Glutamatergic neuron (in vitro differentiated cells): ENCODE measurements around the gene FBXW7. TPM values are rescaled to one million over a fixed set of nuclear protein-coding genes. Genes with fewer than 3 reads are reported as not detected.

Experiments used
- DNase-seq: peaks from one replicate; pipeline ENCODE4 v3.0.0; 2022
- H3K27ac Mint-ChIP-seq: one replicate; pipeline ENCODE4 v1.8.0; 2020; ENCODE audit warnings: mild to moderate bottlenecking, mixed read lengths, inconsistent platforms; ENCODE audit not compliant: unreplicated experiment
- H3K27me3 Mint-ChIP-seq: one replicate; pipeline ENCODE4 v1.8.0; 2020; ENCODE audit warnings: mild to moderate bottlenecking, moderate library complexity, mixed read lengths, inconsistent platforms; ENCODE audit not compliant: unreplicated experiment
- H3K36me3 Mint-ChIP-seq: one replicate; pipeline ENCODE4 v1.8.0; 2020; ENCODE audit warnings: mild to moderate bottlenecking, mixed read lengths, inconsistent platforms; ENCODE audit not compliant: unreplicated experiment
- H3K4me1 Mint-ChIP-seq: one replicate; pipeline ENCODE4 v1.8.0; 2020; ENCODE audit warnings: mild to moderate bottlenecking, low read depth, mixed read lengths, inconsistent platforms; ENCODE audit not compliant: unreplicated experiment
- H3K4me3 Mint-ChIP-seq: one replicate; pipeline ENCODE4 v1.8.0; 2020; ENCODE audit warnings: mild to moderate bottlenecking, mixed read lengths, inconsistent platforms; ENCODE audit not compliant: unreplicated experiment
- H3K9me3 Mint-ChIP-seq: one replicate; pipeline ENCODE4 v1.8.0; 2020; ENCODE audit warnings: mild to moderate bottlenecking, moderate library complexity, mixed read lengths, inconsistent platforms; ENCODE audit not compliant: unreplicated experiment
- CTCF ChIP-seq: fragments of 200-600 bp; sonication (generic); IDR thresholded peaks from one replicate; pipeline ENCODE4 v1.5.0; 2021; ENCODE audit not compliant: partially characterized antibody, unreplicated experiment
- total RNA-seq: library from RNA; stranded (reverse); fragmentation: NEBNext Ultra II Directional; extraction: Animal tissue kit (Norgen Biotek cat#: 25700); gene quantifications from one replicate; pipeline ENCODE4 v1.2.1, GENCODE V29; 2021; ENCODE audit not compliant: unreplicated experiment

FBXW7 gene
- total RNA-seq, 1 donor from 2014 or later: 57.5 TPM

- H3K4me1 Mint-ChIP-seq: no peaks in the 10 kb centered on the region
- no peak for DNase-seq
- no peak overlapping the region for H3K27ac Mint-ChIP-seq
These were observed 27.3 kb upstream of the FBXW7 start for GRCh38 chr4:152563209-152563608.

GRCh38 chr4:152559641-152560040, 23.7 kb upstream of the FBXW7 start:
- H3K27me3 Mint-ChIP-seq: no peaks in the 10 kb centered on the region
- DNase-seq: no peak
- no peak for TF ChIP-seq CTCF
- no peak overlapping the region for H3K4me3 Mint-ChIP-seq
- H3K4me1 Mint-ChIP-seq: no peaks in the 10 kb centered on the region
- no peaks in the 10 kb centered on the region for H3K36me3 Mint-ChIP-seq
- no peak overlapping the region for H3K27ac Mint-ChIP-seq
- H3K9me3 Mint-ChIP-seq: no peaks in the 10 kb centered on the region

More at GRCh38 chr4:152563209-152563608, 27.3 kb upstream of the FBXW7 start:
- H3K27me3 Mint-ChIP-seq: peaks cover 3% of the 10 kb centered on the region
- H3K4me3 Mint-ChIP-seq: no peak overlapping the region
- no peaks in the 10 kb centered on the region for H3K9me3 Mint-ChIP-seq
- H3K36me3 Mint-ChIP-seq: no peaks in the 10 kb centered on the region
- TF ChIP-seq CTCF: no peak

- no peak overlapping the region for H3K27ac Mint-ChIP-seq
- no peak for TF ChIP-seq CTCF
- H3K36me3 Mint-ChIP-seq: no peaks in the 10 kb centered on the region
- H3K4me3 Mint-ChIP-seq: no peak overlapping the region
- H3K9me3 Mint-ChIP-seq: no peaks in the 10 kb centered on the region
- H3K27me3 Mint-ChIP-seq: no peaks in the 10 kb centered on the region
- DNase-seq: no peak
- H3K4me1 Mint-ChIP-seq: no peaks in the 10 kb centered on the region
These were observed 22.5 kb upstream of the FBXW7 start for GRCh38 chr4:152558396-152558795.

DNA sequence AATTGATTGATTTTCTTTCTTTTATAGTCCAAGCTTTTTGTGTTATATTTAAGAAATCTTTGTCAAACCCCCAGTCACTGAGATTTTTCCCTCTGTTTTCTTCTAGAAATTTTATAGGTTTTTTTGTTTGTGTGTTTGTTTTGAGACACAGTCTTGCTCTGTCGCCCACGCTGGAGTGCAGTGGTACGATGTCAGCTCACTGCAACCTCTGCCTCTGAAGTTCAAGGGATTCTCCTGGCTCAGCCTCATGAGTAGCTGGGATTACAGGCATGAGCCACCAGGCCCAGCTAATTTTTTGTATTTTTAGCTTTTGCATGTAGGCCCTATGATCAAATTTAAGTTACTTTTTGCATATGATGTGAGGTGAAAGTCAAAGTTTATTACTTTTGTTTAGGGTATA, 20.9 kb upstream of the FBXW7 start:
- no peak overlapping the region for H3K4me3 Mint-ChIP-seq
- DNase-seq: no peak
- H3K27me3 Mint-ChIP-seq: no peaks in the 10 kb centered on the region
- no peak for TF ChIP-seq CTCF
- H3K36me3 Mint-ChIP-seq: no peaks in the 10 kb centered on the region
- no peak overlapping the region for H3K27ac Mint-ChIP-seq
- H3K4me1 Mint-ChIP-seq: no peaks in the 10 kb centered on the region
- H3K9me3 Mint-ChIP-seq: no peaks in the 10 kb centered on the region

GRCh38 chr4:152556283-152556682, 20.4 kb upstream of the FBXW7 start:
- H3K36me3 Mint-ChIP-seq: no peaks in the 10 kb centered on the region
- no peaks in the 10 kb centered on the region for H3K27me3 Mint-ChIP-seq
- H3K4me1 Mint-ChIP-seq: no peaks in the 10 kb centered on the region
- no peak overlapping the region for H3K4me3 Mint-ChIP-seq
- no peak for DNase-seq
- H3K9me3 Mint-ChIP-seq: no peaks in the 10 kb centered on the region
- no peak overlapping the region for H3K27ac Mint-ChIP-seq
- TF ChIP-seq CTCF: no peak
